RWPE2 (cell line): Measurements from ENCODE around the gene PRRC2B.

ENCODE experiments used
- ATAC-seq: fragments of 200-7000 bp; cut with Tn5 transposase; 3 replicates; pipeline ENCODE4 v1.9.1; 2021; ENCODE audit warnings: low read depth
- DNase-seq: peaks from one replicate; pipeline ENCODE4 v3.0.0-alpha.2; 2020; ENCODE audit warnings: low spot score
- H3K27ac ChIP-seq: fragments of 450-650 bp; 2 replicates; pipeline ENCODE4 v1.5.1; 2017; ENCODE audit warnings: mild to moderate bottlenecking; ENCODE audit not compliant: poor library complexity, severe bottlenecking
- H3K27me3 ChIP-seq: fragments of 250-450 bp; sonication (Bioruptor Pico); 2 replicates; pipeline ENCODE4 v1.5.1; 2021; ENCODE audit warnings: mild to moderate bottlenecking, moderate library complexity; ENCODE audit not compliant: insufficient read depth, poor library complexity, severe bottlenecking
- H3K36me3 ChIP-seq: fragments of 250-450 bp; sonication (Bioruptor Pico); 2 replicates; pipeline ENCODE4 v1.5.1; 2020; ENCODE audit warnings: low read depth, mild to moderate bottlenecking, moderate library complexity
- H3K4me1 ChIP-seq: fragments of 250-450 bp; sonication (Bioruptor Pico); 2 replicates; pipeline ENCODE4 v1.5.1; 2021; ENCODE audit warnings: mild to moderate bottlenecking, moderate library complexity; ENCODE audit not compliant: insufficient read depth, poor library complexity, severe bottlenecking
- H3K4me3 ChIP-seq: fragments of 250-450 bp; sonication (Bioruptor Pico); 2 replicates; pipeline ENCODE4 v1.5.1; 2021; ENCODE audit warnings: mild to moderate bottlenecking, moderate library complexity; ENCODE audit not compliant: severe bottlenecking
- H3K9me3 ChIP-seq: fragments of 250-450 bp; sonication (Bioruptor Pico); 2 replicates; pipeline ENCODE4 v1.5.1; 2021; ENCODE audit warnings: mild to moderate bottlenecking, moderate library complexity; ENCODE audit not compliant: severe bottlenecking
- CTCF ChIP-seq: fragments of 450-650 bp; IDR thresholded peaks from one replicate; pipeline ENCODE4 v1.5.1; 2017; ENCODE audit warnings: mild to moderate bottlenecking, moderate library complexity; ENCODE audit not compliant: poor library complexity, severe bottlenecking

The PRRC2B gene

GRCh38 chr9:131379056-131379455, 14.8 kb upstream of the PRRC2B start:
- TF ChIP-seq CTCF, result no peak
- Histone ChIP-seq H3K4me1 (peaks cover 3% of the 10 kb centered on the region), H3K9me3 (no peaks in the 10 kb centered on the region), H3K4me3 (no peak overlapping the region), H3K27ac (no peak overlapping the region), H3K36me3 (no peaks in the 10 kb centered on the region), H3K27me3 (no peaks in the 10 kb centered on the region)
- DNase-seq (no peak), ATAC-seq (no peak)

GRCh38 chr9:131382850-131383729, 10.8 kb upstream of the PRRC2B start:
- Histone ChIP-seq H3K27ac (no peak overlapping the region), H3K4me1 (peaks cover 3% of the 10 kb centered on the region), H3K4me3 (no peak overlapping the region), H3K27me3 (no peaks in the 10 kb centered on the region), H3K9me3 (no peaks in the 10 kb centered on the region), H3K36me3 (no peaks in the 10 kb centered on the region)
- ATAC-seq (peak; percentile 95), DNase-seq (no peak)
- no peak for TF ChIP-seq CTCF

GRCh38 chr9:131385296-131385695, 8.6 kb upstream of the PRRC2B start:
- DNase-seq, result no peak
- H3K4me3 ChIP-seq, result no peak overlapping the region
- no peaks in the 10 kb centered on the region for H3K9me3 ChIP-seq
- H3K4me1 ChIP-seq, result peaks cover 3% of the 10 kb centered on the region
- no peaks in the 10 kb centered on the region for H3K36me3 ChIP-seq
- no peaks in the 10 kb centered on the region for H3K27me3 ChIP-seq
- ATAC-seq, result no peak
- H3K27ac ChIP-seq, result no peak overlapping the region
- TF ChIP-seq CTCF, result no peak

GRCh38 chr9:131386281-131386680, 7.6 kb upstream of the PRRC2B start:
- H3K27ac ChIP-seq, result no peak overlapping the region
- no peaks in the 10 kb centered on the region for H3K9me3 ChIP-seq
- H3K4me1 ChIP-seq, result peaks cover 3% of the 10 kb centered on the region
- H3K36me3 ChIP-seq, result no peaks in the 10 kb centered on the region
- DNase-seq (no peak), ATAC-seq (no peak)
- H3K27me3 ChIP-seq, result no peaks in the 10 kb centered on the region
- no peak overlapping the region for H3K4me3 ChIP-seq
- TF ChIP-seq CTCF, result no peak

GRCh38 chr9:131387394-131387793, 6.5 kb upstream of the PRRC2B start:
- Histone ChIP-seq H3K36me3 (no peaks in the 10 kb centered on the region), H3K4me1 (peaks cover 3% of the 10 kb centered on the region), H3K27ac (no peak overlapping the region), H3K4me3 (no peak overlapping the region), H3K9me3 (no peaks in the 10 kb centered on the region), H3K27me3 (no peaks in the 10 kb centered on the region)
- DNase-seq, result no peak
- ATAC-seq, result no peak
- no peak for TF ChIP-seq CTCF
